BLaER1 (cell line): Measurements from ENCODE around the gene DSCAML1.
A peak's percentile ranks its signal among the peaks of the same experiment; 100 is the strongest.

Source experiments
- H3K27ac ChIP-seq: shearing (Covaris generic); formaldehyde crosslinking; 2 replicates; pipeline ENCODE4 v1.8.1; 2022
- H3K27me3 ChIP-seq: shearing (Covaris generic); formaldehyde crosslinking; 2 replicates; pipeline ENCODE4 v1.8.1; 2022
- H3K36me3 ChIP-seq: shearing (Covaris generic); formaldehyde crosslinking; 2 replicates; pipeline ENCODE4 v1.8.1; 2022
- H3K4me1 ChIP-seq: shearing (Covaris generic); formaldehyde crosslinking; 2 replicates; pipeline ENCODE4 v1.8.1; 2022
- H3K4me2 ChIP-seq: shearing (Covaris generic); formaldehyde crosslinking; 2 replicates; pipeline ENCODE4 v1.8.1; 2022
- H3K4me3 ChIP-seq: shearing (Covaris generic); formaldehyde crosslinking; 2 replicates; pipeline ENCODE4 v1.8.1; 2022
- H3K9ac ChIP-seq: shearing (Covaris generic); formaldehyde crosslinking; 2 replicates; pipeline ENCODE4 v1.8.1; 2022
- H3K9me3 ChIP-seq: shearing (Covaris generic); formaldehyde crosslinking; 2 replicates; pipeline ENCODE4 v1.8.1; 2022
- H4K20me1 ChIP-seq: shearing (Covaris generic); formaldehyde crosslinking; 2 replicates; pipeline ENCODE4 v1.8.1; 2022
- Cebpa-rat ChIP-seq: shearing (Covaris generic); IDR thresholded peaks from 2 replicates; pipeline ENCODE4 v1.8.1; 2022

The DSCAML1 gene

DNA sequence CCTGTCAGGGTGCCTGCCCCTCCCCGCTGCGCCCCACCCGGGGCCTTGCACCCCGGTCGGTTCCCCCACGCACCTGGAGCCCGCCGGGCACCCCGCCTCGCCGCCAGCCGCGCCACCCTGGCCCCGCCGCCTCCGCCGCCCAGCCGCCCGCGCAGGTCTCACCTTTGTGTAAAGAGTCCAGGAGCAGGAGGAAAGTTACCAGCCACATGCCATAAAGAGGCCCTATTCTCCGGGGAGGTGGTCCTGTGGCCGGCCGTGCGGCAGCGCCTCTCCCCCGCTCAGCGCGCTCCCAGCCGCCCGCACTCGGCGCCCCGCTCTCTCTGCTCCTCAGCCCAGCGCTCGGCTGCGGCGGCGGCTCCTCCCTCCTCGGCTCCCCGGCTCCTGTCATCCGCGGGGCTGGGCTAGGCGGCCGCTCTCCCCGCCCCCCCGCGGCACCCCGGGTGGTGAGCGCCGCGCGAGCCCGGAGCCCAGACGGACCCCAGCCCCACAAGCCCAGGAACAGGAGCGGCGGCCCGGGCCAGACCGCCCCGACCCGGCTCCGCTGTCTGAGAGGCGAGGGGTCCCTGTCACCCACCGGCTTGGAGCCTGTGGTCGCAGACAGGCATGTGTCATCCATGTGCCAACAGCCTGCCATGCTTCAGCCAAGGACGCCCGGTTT is at the start of gene DSCAML1:
DSCAML1 (minus strand) TSS at position 345 of the 658 bp plus-strand sequence; CDS start at position 208, 137 bp downstream.
- H3K9me3 ChIP-seq: no peaks in the 10 kb centered on the region; the same call in 1 of the 2 replicates
- H3K4me1 ChIP-seq: no peaks in the 10 kb centered on the region
- no peak within 1 kb of the TSS for H3K9ac ChIP-seq
- no peaks in the 10 kb centered on the region for H3K36me3 ChIP-seq
- H3K4me2 ChIP-seq: no peak within 1 kb of the TSS
- H3K4me3 ChIP-seq: no peak within 1 kb of the TSS
- no peak within 1 kb of the TSS for H3K27ac ChIP-seq
- no peak for TF ChIP-seq Cebpa-rat
- H3K27me3 ChIP-seq: peaks cover 62% of the 10 kb centered on the region
- H4K20me1 ChIP-seq: peaks cover 20% of the 10 kb centered on the region; the same call in 1 of the 2 replicates

DNA sequence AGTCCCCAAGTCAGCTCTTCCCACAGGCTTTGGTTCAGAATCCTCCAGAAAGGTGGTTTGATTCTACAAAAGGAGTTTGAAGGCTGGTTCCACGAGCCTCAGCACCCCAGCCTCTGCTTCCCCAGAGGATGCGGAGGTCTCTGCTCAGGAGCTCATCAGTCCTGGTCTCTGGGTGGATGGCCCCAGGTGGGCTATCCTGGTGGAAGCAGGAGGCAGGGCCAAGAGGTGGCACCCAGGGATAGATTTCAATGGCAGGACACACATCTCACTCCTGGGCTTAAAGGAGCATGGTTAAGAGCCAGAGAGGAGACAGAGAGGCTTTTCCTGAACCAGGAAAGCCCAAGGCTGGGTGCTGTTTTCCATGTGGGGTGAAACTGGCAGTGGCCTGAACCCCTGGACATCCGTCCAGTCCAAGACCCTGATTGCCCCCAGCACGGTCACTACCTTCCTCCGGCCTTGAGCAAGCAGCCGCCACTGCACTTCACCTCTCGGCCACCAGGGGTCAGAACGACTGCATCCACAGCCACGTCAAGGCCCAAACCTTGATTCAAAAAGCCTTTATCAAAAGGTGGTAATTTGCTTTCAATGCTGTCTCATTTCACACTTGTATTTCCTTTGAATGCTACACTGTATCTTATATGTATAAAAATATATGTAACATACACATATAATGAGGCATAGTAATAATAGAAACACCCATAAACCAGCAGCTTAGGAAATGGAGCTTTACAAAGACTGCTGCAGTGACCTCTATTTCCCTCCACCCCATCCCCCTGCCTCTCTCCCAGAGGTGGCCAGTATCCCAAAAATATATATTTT is 46.9 kb upstream of the DSCAML1 start:
- Histone ChIP-seq H3K4me1 (peaks cover 19% of the 10 kb centered on the region), H4K20me1 (no peaks in the 10 kb centered on the region), H3K4me2 (no peak overlapping the region), H3K27me3 (no peaks in the 10 kb centered on the region), H3K4me3 (no peak overlapping the region), H3K27ac (no peak overlapping the region), H3K36me3 (no peaks in the 10 kb centered on the region), H3K9ac (no peak overlapping the region), H3K9me3 (no peaks in the 10 kb centered on the region)
- TF ChIP-seq Cebpa-rat: no peak

- Histone ChIP-seq H3K27ac (peak overlapping the region; percentile 18; the same call in 1 of the 2 replicates), H3K36me3 (no peaks in the 10 kb centered on the region), H3K4me2 (peak overlapping the region; percentile 19; the same call in 1 of the 2 replicates), H3K4me3 (no peak overlapping the region), H3K4me1 (peaks cover 34% of the 10 kb centered on the region), H3K9ac (no peak overlapping the region), H4K20me1 (no peaks in the 10 kb centered on the region), H3K27me3 (no peaks in the 10 kb centered on the region), H3K9me3 (no peaks in the 10 kb centered on the region)
- TF ChIP-seq Cebpa-rat: no peak
Observed at GRCh38 chr11:117842131-117842941, 45.3 kb upstream of the DSCAML1 start.

DNA sequence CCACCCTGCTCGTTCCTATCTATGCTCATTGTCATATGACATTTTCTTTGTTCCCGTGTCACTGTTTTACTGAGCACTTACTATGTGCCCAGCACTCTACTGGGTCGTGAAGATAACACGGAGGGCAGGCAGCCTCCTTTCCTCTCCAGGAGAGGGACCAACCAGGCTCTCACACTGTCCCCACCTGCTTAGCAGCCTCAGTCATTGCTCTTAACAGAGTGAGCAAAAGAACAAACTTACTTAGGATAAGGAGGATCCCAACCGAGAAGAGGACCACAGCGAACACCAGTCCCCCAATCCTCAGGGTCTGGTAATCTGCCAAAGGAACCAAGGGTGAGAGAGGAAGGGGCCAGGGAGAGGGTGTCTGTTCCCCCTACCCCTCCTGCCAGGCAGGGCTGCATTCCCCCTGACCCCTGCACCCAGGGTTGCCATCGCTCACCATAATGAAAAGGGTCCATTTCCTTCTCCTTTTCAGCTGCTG is 44.6 kb upstream of the DSCAML1 start:
- peak overlapping the region; percentile 19; the same call in 1 of the 2 replicates for H3K4me2 ChIP-seq
- peak overlapping the region; percentile 18; the same call in 1 of the 2 replicates for H3K27ac ChIP-seq
- no peaks in the 10 kb centered on the region for H3K9me3 ChIP-seq
- peaks cover 41% of the 10 kb centered on the region for H3K4me1 ChIP-seq
- H3K36me3 ChIP-seq: no peaks in the 10 kb centered on the region
- TF ChIP-seq Cebpa-rat: no peak
- no peak overlapping the region for H3K9ac ChIP-seq
- H3K4me3 ChIP-seq: no peak overlapping the region
- no peaks in the 10 kb centered on the region for H4K20me1 ChIP-seq
- H3K27me3 ChIP-seq: no peaks in the 10 kb centered on the region

DNA sequence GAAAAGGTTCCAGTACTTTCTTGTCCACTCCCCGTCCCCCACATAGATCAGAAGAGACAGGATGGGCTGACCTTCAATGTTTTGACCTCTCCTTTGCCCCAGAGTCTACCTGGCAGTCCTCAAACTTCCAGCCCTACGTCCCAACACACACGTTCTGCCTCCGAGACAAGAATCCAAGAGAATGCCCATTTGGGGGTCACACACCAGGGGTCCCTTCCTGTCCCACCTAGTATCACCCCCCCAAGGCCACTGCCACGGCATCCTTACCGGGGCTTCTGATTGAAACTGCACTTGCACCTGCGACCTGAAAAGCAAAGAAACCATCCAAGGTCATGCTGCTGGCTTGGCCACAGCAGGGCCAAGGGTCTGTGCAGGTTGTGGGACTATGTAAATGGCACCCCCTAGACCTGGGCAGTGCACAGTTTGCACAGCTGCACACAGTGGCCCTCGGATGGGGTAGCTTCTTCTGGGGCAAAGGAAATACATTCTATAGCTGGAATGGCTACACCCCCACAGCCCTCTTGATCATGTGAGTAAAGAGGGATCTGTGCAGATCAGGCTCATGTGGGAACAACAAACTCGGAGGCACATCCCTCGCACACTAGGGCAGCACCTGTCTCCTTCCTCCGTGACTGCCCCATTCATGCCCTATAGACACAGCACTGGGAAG is 44.0 kb upstream of the DSCAML1 start:
- Histone ChIP-seq H3K4me3 (no peak overlapping the region), H3K4me2 (no peak overlapping the region), H3K27ac (no peak overlapping the region), H3K4me1 (peaks cover 47% of the 10 kb centered on the region), H4K20me1 (no peaks in the 10 kb centered on the region), H3K9ac (no peak overlapping the region), H3K27me3 (no peaks in the 10 kb centered on the region), H3K9me3 (no peaks in the 10 kb centered on the region), H3K36me3 (no peaks in the 10 kb centered on the region)
- TF ChIP-seq Cebpa-rat: no peak

DNA sequence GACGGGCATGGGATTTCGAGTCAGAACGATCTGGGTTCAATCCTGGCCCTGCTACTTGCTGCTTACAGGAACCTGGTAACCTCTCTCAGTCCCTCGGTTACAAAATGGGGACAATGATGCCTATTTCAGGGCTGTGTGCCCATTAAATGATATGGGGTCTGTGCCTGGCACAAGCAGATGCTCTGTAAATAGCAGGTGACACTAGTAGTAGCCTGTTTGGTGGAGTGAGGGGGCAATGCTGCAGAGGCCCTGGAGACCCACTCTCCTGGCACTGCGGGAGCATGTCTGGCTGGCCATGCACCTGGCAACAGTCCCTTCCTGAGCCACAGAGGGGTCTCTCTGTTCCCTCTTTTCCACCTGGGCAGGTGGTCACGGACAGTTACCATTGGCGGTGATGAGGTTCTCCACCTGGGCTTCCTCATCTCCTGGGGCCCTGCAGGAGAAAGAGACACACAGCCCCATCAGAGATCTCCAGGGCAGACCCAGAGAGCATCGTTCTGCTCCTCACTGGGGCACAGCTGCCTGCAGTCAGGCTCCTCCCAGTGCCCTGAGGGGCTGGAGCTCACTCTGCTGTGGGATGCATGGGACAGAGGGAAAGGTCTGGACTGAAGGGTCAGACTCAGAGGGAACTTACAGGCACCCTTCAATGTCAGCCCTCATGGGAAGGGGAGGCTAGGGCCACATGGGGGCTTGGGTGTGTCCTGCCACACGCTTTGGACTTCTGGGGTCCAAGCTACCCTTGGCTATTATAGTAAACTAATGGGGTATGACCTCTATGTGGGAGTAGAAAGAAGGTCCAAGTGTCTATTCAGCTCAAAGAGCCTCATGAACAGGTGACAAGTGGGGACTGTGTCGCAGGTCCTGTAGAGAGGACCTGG is 43.2 kb upstream of the DSCAML1 start:
- no peaks in the 10 kb centered on the region for H3K27me3 ChIP-seq
- no peak overlapping the region; the same call in 1 of the 2 replicates for H3K4me2 ChIP-seq
- no peak for TF ChIP-seq Cebpa-rat
- H3K36me3 ChIP-seq: no peaks in the 10 kb centered on the region
- H3K4me3 ChIP-seq: no peak overlapping the region
- no peak overlapping the region for H3K9ac ChIP-seq
- peak overlapping the region; percentile 13; the same call in 1 of the 2 replicates for H3K27ac ChIP-seq
- no peaks in the 10 kb centered on the region for H4K20me1 ChIP-seq
- H3K4me1 ChIP-seq: peaks cover 56% of the 10 kb centered on the region
- no peaks in the 10 kb centered on the region for H3K9me3 ChIP-seq

- Histone ChIP-seq H3K36me3 (no peaks in the 10 kb centered on the region), H3K9ac (no peak overlapping the region), H3K4me1 (peaks cover 63% of the 10 kb centered on the region), H3K9me3 (no peaks in the 10 kb centered on the region), H4K20me1 (no peaks in the 10 kb centered on the region), H3K27me3 (no peaks in the 10 kb centered on the region), H3K27ac (no peak overlapping the region; the same call in 1 of the 2 replicates), H3K4me3 (no peak overlapping the region), H3K4me2 (no peak overlapping the region; the same call in 1 of the 2 replicates)
- no peak for TF ChIP-seq Cebpa-rat
Observed at GRCh38 chr11:117839380-117839881, 42.4 kb upstream of the DSCAML1 start.

- Histone ChIP-seq H3K27me3 (no peaks in the 10 kb centered on the region), H3K9ac (no peak overlapping the region), H4K20me1 (no peaks in the 10 kb centered on the region), H3K27ac (no peak overlapping the region), H3K4me2 (no peak overlapping the region), H3K4me1 (peaks cover 68% of the 10 kb centered on the region), H3K9me3 (no peaks in the 10 kb centered on the region), H3K4me3 (no peak overlapping the region), H3K36me3 (no peaks in the 10 kb centered on the region)
- no peak for TF ChIP-seq Cebpa-rat
Observed at GRCh38 chr11:117838901-117839300, 41.9 kb upstream of the DSCAML1 start.
